HG03108 (cell line): Measurements from ENCODE around the gene KMT2E.

Experiments used
- ATAC-seq: cut with Tn5 transposase; IDR thresholded peaks from one replicate; pipeline ENCODE4 v1.9.1; 2021; ENCODE audit warnings: moderate library complexity; ENCODE audit not compliant: unreplicated experiment

Gene KMT2E

DNA sequence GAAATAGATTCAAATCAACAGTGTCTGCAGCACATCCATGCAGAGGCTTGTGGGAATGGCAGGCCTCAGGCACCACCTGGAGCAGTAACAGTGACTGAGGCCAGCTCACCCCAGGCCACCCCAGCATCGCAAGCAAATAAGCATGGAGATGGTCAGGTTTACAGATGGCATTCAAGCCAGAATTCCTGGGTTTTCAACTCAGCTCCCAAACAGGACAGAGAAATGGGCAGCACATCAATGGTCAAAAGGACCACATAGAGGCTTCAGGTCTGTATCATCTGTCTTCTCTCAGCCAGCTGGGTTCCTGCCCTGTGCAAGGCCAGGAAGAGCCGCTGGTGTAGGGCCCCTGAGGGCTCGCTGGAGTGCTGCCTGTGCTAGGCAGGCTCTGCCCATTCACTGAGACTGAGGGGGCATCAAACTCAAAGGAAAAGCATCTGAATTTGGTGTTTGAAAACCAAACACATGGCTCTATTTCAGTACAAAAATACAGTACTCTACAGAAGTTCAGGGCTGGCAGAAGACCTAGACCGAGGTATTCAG, 112.5 kb downstream of the KMT2E start:
- ATAC-seq: no peak

DNA sequence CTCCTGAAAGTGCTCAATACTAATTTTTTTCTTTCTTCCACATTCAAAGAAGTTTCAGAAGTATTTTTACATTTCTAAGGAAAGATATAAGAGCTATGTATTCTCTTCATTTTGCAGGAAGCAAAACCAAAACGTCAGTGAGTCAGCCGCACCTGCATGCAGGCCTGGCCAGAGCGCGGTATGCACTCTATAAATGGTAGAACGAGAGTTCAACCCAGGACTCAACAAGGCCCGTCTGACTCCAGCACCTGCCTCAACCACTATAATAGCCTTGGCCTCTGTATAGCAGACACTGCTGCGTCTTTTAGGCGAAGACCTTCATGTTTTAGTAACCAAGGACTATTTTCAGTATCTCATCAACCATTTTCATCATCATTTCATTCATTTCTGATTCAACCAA, 113.2 kb downstream of the KMT2E start:
- no peak for ATAC-seq

DNA sequence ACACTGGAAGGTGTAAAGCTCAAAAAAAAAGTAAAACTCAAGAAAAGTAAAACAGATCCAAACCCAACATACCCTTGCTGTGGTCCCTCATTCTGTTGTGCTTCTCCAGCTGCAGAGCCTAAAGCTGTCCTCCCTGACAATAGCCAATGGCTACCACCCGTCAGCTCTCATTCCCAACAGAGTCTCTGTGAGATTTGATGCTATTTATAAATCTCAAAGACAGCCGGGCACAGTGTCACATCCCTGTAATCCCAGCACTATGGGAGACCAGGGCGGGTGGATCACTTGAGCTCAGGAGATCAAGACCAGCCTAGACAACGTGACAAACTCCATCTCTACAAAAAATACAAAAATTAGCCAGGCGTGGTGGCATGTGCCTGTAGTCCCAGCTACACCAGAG, 116.0 kb downstream of the KMT2E start:
- no peak for ATAC-seq

DNA sequence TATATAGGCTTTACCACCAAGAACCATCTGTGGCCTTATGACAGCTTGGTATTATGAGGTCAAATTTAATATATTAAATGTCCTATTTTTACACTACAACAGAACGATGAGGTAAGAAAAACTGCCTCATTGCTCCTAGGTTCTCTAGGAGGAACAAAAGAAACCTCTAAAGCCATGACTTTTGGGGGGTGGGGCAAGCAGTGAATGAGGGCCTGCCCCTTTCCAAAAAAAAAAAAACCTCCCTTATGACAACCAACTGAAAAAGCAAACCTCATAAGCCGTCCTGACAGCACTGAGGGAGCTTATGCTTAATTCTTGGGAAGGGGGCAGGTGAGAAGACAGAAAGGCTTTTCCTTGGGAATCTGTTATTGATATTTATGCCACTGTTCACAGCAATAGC, 116.6 kb downstream of the KMT2E start:
- ATAC-seq: no peak

DNA sequence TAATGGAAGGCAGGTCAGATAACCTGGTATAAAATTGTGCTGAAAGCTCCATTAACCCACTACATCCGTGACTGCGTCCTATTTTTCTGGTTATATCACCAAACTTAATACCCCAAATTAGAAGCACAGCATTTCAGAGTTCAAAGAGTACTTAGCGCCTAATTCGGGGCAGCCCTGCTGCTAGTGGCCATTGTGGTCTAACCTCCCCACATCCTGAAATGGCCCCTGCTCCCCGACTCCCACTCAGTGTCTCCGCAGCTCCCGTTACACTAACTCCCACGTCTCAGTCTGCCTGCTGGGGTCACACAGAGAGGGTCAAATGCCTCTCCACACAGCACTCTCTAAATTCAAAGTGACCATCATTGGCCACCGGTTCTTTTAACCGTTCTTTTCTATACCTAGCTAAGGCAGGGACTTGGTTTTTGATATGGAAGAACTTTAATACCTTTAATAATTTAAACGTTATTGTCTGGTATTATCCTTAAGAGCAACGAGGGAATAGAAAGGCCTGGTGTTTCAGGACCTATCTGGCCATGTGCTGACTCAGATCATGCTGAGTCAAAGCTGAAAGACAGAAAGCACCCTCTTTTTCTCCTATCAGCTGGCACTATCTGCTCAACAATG, 117.1 kb downstream of the KMT2E start:
- ATAC-seq: no peak

DNA sequence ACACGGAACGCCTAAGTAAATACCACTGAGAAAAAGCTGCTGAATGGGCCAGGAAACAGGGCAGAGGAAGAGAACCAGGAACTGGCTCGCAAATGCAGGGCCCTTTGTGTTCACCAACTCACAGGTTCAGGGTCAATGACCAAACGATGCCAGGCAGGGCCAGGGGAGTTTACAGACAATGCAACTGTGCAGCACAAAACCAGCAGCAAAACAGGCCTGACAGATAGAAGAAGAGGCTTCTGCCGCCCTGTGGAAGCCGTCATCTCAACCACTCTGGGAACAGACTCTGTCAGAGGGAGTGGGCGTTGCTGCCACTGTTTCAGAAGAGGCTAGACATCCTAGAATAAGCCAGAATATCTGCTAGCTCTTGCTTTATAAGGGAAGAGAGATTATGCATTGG, 117.9 kb downstream of the KMT2E start:
- ATAC-seq: no peak

DNA sequence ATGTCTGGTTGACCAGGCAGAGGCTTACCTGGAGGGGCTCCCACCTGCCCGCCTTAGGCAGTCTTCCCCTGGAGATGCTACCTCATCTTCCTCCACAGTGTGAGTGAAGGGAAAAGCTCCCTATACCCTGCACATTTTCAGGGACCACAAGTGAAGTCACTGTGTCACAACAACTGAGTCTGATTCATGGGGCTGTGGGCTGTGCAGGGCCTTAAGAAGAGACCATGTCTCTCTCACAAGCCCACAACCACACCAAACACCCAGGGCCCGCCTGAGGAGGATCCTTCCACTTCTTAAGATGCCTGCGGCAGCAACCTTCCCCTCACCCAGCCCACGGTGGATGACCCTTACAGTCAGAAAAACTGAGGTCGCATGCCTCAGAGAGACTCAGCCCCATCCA, 118.3 kb downstream of the KMT2E start:
- no peak for ATAC-seq

DNA sequence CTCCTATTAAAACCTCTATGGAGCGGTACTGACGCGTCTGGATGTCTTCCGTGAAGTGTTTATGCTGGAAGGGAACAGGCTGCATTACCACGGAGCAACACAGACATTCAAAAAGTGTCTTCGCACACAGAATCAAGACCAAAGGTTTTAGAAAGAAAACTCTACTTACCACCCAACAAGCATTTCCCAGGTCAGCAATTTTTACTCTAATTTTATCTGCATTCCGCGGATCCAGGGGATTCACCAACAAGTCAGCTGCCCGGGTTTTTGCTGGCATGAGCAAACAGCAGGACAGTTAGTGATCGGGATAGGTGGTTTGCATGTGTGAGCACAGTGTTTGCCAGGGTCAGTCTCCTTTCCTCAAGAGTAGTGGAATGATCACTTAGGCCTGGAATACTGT, 118.8 kb downstream of the KMT2E start:
- no peak for ATAC-seq

DNA sequence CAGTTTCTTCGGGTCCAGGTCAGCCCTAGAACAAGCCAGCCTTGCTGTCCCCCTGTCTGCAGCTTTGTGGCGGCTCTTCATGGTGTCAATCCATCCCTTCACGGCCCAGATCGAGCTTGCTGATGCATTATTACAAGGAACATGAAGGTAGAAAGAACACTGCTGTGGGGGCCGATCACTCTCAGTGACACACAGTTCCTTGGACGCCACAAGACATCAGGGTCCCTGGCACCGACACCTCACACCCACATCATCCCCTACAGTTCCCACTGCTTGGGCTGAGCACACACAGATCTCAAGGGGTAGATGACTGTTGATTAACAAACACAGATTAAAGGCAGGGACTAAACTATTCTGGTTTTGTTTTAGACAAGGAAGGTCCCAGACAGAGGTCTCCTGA, 119.4 kb downstream of the KMT2E start:
- ATAC-seq: no peak

DNA sequence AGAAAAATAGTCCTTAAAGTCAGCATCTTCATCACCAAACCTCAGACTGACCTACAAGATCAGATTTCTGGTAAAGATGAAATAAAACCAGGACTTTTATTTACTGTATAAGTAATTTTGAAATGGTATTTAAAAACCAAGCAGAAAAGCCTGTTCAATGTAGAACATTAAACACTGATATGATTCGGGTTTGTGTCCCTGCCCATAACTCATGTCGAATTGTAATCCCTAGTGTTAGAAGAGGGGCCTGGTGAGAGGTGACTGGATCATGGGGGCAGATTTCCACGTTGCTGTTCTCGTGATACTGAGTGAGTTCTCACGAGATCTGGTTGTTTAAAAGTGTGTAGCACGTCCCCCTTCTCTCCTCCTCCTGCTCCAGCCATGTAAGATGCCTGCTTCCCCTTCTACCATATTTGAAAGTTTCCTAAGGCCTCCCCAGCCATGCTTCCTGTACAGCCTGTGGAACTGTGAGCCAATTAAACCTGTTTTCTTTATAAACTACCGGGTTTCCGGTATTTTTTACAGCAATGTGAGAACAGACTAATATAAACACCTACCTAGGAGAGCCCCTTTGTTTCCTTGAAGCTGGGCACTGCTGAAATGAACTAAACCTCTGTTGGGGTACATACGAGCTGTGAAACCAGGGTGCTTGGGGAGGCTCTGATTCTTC, 120.1 kb downstream of the KMT2E start:
- ATAC-seq: no peak

DNA sequence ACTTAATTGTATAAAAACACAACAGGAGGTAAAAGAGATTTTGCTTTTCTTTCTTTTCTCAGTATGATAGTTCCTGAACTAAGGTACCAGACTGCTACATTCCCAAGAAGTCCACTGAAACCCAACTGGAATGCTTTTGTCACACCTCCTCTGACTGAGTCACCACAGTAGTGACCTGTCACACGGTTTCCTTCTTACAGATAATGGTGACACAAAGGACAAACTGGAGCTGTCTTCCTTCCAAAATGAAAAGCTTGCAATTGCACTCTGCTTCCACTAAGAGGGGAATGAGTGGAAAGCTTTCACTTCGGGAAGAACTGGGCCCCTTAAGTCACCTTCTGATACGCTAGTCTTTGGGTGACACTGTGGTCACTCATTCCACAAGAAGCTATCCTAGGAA, 122.2 kb downstream of the KMT2E start:
- ATAC-seq: no peak

DNA sequence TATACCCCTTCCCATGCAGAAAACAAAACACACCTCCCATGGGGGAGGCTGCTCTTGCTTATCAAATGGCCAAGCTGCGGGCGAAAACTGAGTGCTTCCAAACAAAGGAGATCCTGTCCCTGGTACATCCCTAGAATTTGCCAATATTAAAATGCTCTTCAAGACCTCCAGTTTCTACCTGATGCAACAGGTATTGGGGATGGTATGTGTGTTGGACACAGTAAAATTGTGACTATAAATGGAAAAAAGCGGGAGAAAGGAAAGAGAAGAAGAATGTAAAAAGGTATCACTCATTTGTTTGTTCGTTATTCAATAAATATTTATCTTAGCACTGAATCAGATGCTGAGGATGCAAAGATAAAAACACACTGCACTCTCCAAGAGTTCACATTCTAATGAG, 123.9 kb downstream of the KMT2E start:
- no peak for ATAC-seq

DNA sequence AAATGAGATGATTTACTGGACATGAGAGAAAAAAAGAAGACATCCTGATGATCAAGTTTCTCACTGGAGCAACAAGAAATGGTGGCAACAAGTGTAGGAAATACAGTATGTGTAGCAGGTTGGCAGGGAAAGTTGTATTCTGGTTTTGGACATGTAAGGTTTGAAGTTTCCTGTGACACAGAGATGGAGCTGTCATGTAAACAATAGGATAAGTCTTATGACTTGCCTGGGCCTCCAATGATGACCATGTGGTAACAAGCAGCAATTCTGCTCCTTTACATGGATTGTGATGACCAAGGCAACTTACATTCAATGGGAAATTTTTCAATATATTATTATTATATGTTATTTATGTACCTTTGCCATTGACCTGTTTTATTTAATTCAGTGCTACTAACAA, 125.4 kb downstream of the KMT2E start:
- no peak for ATAC-seq

DNA sequence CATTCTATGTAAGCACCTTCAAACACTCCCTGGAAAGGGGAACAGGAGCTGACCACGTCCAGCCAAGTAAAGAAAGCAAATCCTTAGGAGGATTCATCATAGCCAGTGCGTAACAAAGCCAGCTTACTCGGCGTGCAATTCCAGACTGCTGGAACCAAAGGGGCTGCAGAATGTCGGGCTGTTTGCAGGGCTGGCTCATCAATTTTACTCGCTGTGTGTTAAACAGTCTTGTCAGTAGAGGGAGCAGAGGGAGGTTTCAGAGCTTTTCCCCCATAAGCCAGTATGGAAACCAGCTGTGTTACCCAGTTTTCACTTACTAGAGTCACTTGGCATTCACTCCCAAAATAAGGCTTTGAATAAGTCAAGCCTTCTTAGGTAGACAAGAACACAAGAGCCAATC, 127.1 kb downstream of the KMT2E start:
- ATAC-seq: no peak

DNA sequence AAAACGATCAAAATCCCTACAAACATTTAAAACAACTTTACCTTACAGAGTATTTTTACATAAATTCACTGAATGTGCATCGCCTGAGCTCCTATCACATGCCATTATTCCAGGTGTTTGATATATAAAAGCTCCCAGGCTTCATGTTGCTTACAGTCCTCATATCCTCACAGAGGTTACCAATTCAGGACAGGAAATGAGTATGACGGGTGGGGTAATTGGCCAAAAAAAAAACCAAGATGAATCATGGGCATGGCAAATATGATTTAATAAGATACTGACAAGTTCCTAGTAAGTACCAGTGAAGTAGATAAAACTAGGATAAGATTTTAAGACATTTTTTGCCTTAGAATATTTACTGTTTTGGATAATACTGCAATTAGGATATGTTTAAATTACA, 135.8 kb downstream of the KMT2E start:
- ATAC-seq: no peak

DNA sequence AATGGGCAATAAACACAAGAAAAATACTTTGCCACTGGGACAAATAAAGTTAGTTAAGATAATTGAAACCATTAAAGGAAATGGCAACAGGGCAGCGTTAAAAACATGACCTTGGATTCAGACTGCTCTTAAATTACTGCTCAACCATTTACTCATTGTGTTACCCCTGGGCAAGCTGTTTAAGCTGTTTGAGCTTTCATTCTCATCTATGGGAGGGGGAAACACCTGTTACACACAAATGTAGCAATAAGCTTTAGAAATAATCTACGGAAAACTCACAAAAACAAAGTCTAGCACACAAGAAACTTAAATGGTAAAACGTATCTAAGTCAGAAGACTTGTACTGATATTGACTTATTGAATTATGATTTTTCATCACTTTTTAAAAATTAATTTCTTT, 137.1 kb downstream of the KMT2E start:
- ATAC-seq: no peak

DNA sequence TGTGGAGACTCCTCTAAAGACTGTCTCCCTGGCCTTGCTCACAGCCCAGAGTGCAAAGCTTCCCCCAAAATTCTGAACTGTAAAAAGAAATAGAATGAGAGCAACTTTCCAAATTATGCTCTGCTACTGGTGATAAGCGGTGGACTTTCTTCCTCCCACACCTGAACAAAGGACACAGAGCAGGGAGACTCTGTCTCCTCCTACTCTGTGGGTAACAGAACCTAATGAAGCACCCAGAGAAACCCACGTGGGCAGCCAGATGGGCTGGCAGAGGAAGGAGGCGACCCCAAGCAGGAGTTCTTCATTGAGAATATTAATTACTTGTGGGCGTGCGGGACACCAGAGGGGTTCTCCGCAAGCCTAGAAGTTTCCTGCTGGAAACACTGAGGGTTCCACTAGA, 139.5 kb downstream of the KMT2E start:
- ATAC-seq: no peak

DNA sequence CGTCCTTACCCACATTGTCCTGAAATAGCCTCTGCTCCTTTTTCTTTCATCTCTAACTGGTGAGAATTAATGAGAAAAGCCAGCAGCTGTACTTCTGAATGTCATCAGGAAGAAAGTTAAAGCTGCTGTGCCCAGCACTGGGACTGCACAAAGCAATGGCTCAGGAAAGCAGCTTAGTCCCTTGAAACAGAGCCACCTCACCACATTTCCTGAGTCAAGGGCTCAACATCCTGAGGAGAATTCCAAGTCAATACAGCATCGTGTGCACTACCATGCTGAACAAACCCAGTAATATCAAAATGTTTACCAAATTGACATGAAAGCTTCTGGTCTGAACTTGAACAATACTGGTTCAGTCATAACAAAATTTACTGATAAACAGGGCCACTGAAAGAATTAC, 140.1 kb downstream of the KMT2E start:
- no peak for ATAC-seq

DNA sequence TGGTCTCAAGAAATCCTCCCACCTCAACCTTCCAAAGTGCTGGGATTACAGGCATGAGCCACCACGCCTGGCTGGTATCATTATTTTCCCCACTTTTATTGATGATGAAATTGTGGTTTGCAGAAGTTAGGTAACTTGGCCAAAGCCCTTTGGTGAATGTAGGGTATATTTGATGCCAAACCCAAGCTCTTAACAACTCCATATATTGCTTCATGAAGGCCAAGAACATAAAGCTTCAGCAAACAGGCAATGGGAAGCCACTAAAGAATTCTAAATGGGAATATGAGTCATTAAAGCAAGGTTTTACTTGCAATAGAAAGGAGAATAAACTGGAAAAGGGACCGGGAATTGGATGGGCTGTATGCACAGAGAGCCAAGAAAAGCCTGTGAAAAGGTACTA, 142.7 kb downstream of the KMT2E start:
- no peak for ATAC-seq

DNA sequence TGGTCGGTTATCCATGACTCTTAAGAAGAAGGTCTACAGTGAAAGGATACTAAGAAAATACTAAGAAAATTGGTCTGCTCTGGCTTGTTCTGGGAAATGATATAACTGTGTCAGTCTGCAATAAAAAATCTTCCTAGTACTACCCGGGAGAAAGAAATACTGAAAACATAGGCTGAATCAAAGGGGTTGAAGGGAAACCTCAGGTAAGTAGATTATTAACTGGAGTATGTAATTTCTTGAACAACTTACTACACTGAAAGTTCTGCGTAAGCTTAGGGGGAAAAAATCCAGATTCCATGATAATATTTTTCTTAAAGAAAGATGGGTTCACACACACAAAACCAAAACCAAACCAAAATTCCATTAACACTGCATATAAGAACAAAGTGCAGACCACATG, 143.3 kb downstream of the KMT2E start:
- no peak for ATAC-seq

DNA sequence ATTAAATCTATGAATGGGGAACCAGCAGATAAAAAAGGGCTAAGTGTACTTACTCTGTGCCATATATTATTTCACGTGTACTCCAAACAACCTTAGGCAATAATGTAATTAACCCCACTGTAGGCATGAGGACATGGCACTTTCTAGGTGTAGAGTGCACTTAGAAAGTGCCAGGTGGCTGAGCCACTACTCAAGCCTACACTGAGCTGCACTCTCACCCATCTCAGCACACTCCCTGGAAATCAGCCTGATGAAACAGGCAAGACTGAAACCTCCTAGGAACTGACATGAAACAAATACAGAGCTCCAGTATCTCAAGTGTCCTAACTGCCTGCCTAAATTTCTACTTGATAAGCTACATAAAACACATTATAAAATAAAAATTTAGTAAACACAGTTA, 147.4 kb downstream of the KMT2E start:
- no peak for ATAC-seq
